ENCODE data around the gene SAMD8. TPM values are rescaled to one million over a fixed set of nuclear protein-coding genes. Genes with fewer than 3 reads are reported as not detected.
"Not testable (repeated sequence)": the region's sequence is repeated elsewhere in the genome, so short reads cannot be mapped to it uniquely, and the experiment has no call there.

SAMD8 gene
- total RNA-seq, 1 donor from 2014 or later: 16.5 TPM

- Histone ChIP-seq H3K4me1 (peaks cover 0 to 14% of the 10 kb centered on the region in 2 donors), H3K27ac (peak overlapping the region; percentile 59 to 60), H3K27me3 (no peaks in the 10 kb centered on the region), H3K36me3 (no peaks in the 10 kb centered on the region), H3K4me3 (peak overlapping the region in 1 of 2 donors; percentile 3), H3K9me3 (no peaks in the 10 kb centered on the region)
- no peak for DNase-seq (ENCODE audit: low spot score in 2 of 2)
- no peak for TF ChIP-seq CTCF (IDR thresholded peaks at IDR 0.05)
- intact Hi-C loops (cut with DNase I): no loop called here
These were observed 69.1 kb downstream of the SAMD8 start for GRCh38 chr10:75180592-75180991.

GRCh38 chr10:75181073-75181472 lies 69.6 kb downstream of the SAMD8 start:
- no peak for DNase-seq (ENCODE audit: low spot score in 2 of 2)
- TF ChIP-seq CTCF (IDR thresholded peaks at IDR 0.05): no peak
- intact Hi-C loops (cut with DNase I): no loop called here
- Histone ChIP-seq H3K27ac (peak overlapping the region; percentile 59 to 60), H3K27me3 (no peaks in the 10 kb centered on the region), H3K4me3 (no peak overlapping the region), H3K36me3 (no peaks in the 10 kb centered on the region), H3K4me1 (peaks cover 0 to 14% of the 10 kb centered on the region in 2 donors), H3K9me3 (no peaks in the 10 kb centered on the region)

- Histone ChIP-seq H3K9me3 (no peaks in the 10 kb centered on the region), H3K4me3 (no peak overlapping the region), H3K4me1 (peaks cover 0 to under 1% of the 10 kb centered on the region in 2 donors), H3K27ac (no peak overlapping the region), H3K36me3 (no peaks in the 10 kb centered on the region), H3K27me3 (no peaks in the 10 kb centered on the region)
- no peak for DNase-seq (ENCODE audit: low spot score in 2 of 2)
- TF ChIP-seq CTCF (IDR thresholded peaks at IDR 0.05): no peak
- intact Hi-C loops (cut with DNase I): no loop called here
These were observed 74.9 kb downstream of the SAMD8 start for GRCh38 chr10:75186310-75186709.

- H3K4me3 ChIP-seq: no peak overlapping the region
- no peaks in the 10 kb centered on the region for H3K36me3 ChIP-seq
- H3K27ac ChIP-seq: no peak overlapping the region
- no peaks in the 10 kb centered on the region for H3K9me3 ChIP-seq
- TF ChIP-seq CTCF (IDR thresholded peaks at IDR 0.05): peak; percentile 47 to 71 (median 55)
- intact Hi-C loops (cut with DNase I): loop anchor here (1.0 to 2.0 kb wide), 3 partner anchors 23 to 47 kb away; partner anchors contain the start of genes COMTD1 and VDAC2
- H3K4me1 ChIP-seq: peaks cover 0 to 8% of the 10 kb centered on the region in 2 donors
- H3K27me3 ChIP-seq: no peaks in the 10 kb centered on the region
- DNase-seq (ENCODE audit: low spot score in 2 of 2): no peak
These were observed 76.5 kb downstream of the SAMD8 start for GRCh38 chr10:75187961-75188426.

- H3K4me1 ChIP-seq; DNase-seq (ENCODE audit: low spot score in 2 of 2); H3K27me3 ChIP-seq; H3K27ac ChIP-seq; H3K9me3 ChIP-seq; H3K4me3 ChIP-seq; H3K36me3 ChIP-seq: not testable (repeated sequence)
- intact Hi-C loops (cut with DNase I): loop anchor here (1.0 to 2.0 kb wide), 3 partner anchors 22 to 46 kb away; partner anchors contain the start of genes COMTD1 and VDAC2
These were observed 77.1 kb downstream of the SAMD8 start for GRCh38 chr10:75188522-75188921.

- H3K9me3 ChIP-seq: no peaks in the 10 kb centered on the region
- no peak overlapping the region for H3K27ac ChIP-seq
These were observed 78.0 kb downstream of the SAMD8 start for GRCh38 chr10:75189266-75190096.

More at GRCh38 chr10:75189266-75190096, 78.0 kb downstream of the SAMD8 start:
- Histone ChIP-seq H3K27me3 (no peaks in the 10 kb centered on the region), H3K36me3 (no peaks in the 10 kb centered on the region), H3K4me3 (no peak overlapping the region), H3K4me1 (peaks cover 0 to 8% of the 10 kb centered on the region in 2 donors)
- TF ChIP-seq CTCF (IDR thresholded peaks at IDR 0.05): no peak
- no peak for DNase-seq (ENCODE audit: low spot score in 2 of 2)
- intact Hi-C loops (cut with DNase I): loop anchor here (2.0 kb wide), 2 partner anchors 21 to 45 kb away; partner anchors contain the start of genes COMTD1 and VDAC2
